ENCODE data around the gene CMTM5. TPM values are rescaled to one million over a fixed set of nuclear protein-coding genes. Genes with fewer than 3 reads are reported as not detected.
"Not testable (repeated sequence)": the region's sequence is repeated elsewhere in the genome, so short reads cannot be mapped to it uniquely, and the experiment has no call there.

Gene CMTM5
- total and polyA plus RNA-seq, 10 donors = 1.3 to 13.0 (median 4.1) TPM

GRCh38 chr14:23399136-23399535 lies 22.3 kb downstream of the CMTM5 start:
- intact Hi-C loops (cut with DNase I; ENCODE audit: low total_unique reads) = no loop called here
- Histone ChIP-seq H3K4me3 (no peak overlapping the region), H3K27ac (no peak overlapping the region), H3K27me3 (replicated peaks in 1 of 7) (peaks cover 0 to 12% (median 0%) of the 10 kb centered on the region in 7 donors), H3K4me1 (no peaks in the 10 kb centered on the region), H3K36me3 (no peaks in the 10 kb centered on the region), H3K9me3 (no peaks in the 10 kb centered on the region)
- no peak for TF ChIP-seq POLR2AphosphoS5 (IDR thresholded peaks at IDR 0.05)
- TF ChIP-seq CTCF (IDR thresholded peaks at IDR 0.05 in 8 of 11, conservative IDR thresholded peaks at IDR 0.05 in 3 of 11) = no peak
- TF ChIP-seq POLR2A (IDR thresholded peaks at IDR 0.05) = no peak
- WGBS, 5 donors = 74 to 88% (median 79%) methylated on average over 3 of the region's 3 CpGs
- DNase-seq = no peak

- Histone ChIP-seq H3K4me1 (no peaks in the 10 kb centered on the region), H3K27ac (no peak overlapping the region), H3K9me3 (no peaks in the 10 kb centered on the region), H3K36me3 (no peaks in the 10 kb centered on the region), H3K4me3 (no peak overlapping the region), H3K27me3 (replicated peaks in 1 of 7) (peaks cover 0 to 16% (median 0%) of the 10 kb centered on the region in 7 donors)
- 78 to 91% (median 85%) methylated on average over 6 of the region's 6 CpGs for WGBS, 5 donors
- no peak for DNase-seq
- TF ChIP-seq POLR2AphosphoS5 (IDR thresholded peaks at IDR 0.05) (no peak), CTCF (IDR thresholded peaks at IDR 0.05 in 8 of 11, conservative IDR thresholded peaks at IDR 0.05 in 3 of 11) (no peak), POLR2A (IDR thresholded peaks at IDR 0.05) (no peak)
- intact Hi-C loops (cut with DNase I; ENCODE audit: low total_unique reads) = no loop called here
These were observed 22.7 kb downstream of the CMTM5 start for GRCh38 chr14:23399591-23399990.

- DNase-seq; H3K27ac ChIP-seq; H3K4me1 ChIP-seq; H3K36me3 ChIP-seq; intact Hi-C loops (cut with DNase I; ENCODE audit: low total_unique reads); H3K4me3 ChIP-seq; H3K9me3 ChIP-seq: not testable (repeated sequence)
- peaks cover 0 to 27% (median 0%) of the 10 kb centered on the region in 7 donors for H3K27me3 ChIP-seq (replicated peaks in 1 of 7)
- 72 to 81% (median 77%) methylated on average over 12 to 16 of the region's 16 CpGs for WGBS, 5 donors
These were observed 23.8 kb downstream of the CMTM5 start for GRCh38 chr14:23400496-23401149.

GRCh38 chr14:23401291-23401690 lies 24.4 kb downstream of the CMTM5 start:
- no peak for DNase-seq
- WGBS, 5 donors = 61 to 80% (median 70%) methylated on average over 4 of the region's 4 CpGs
- H3K4me3 ChIP-seq = no peak overlapping the region
- H3K27ac ChIP-seq = no peak overlapping the region
- no peaks in the 10 kb centered on the region for H3K36me3 ChIP-seq
- intact Hi-C loops (cut with DNase I; ENCODE audit: low total_unique reads) = no loop called here
- H3K27me3 ChIP-seq (replicated peaks in 1 of 7) = peaks cover 0 to 33% (median 0%) of the 10 kb centered on the region in 7 donors
- TF ChIP-seq POLR2AphosphoS5 (IDR thresholded peaks at IDR 0.05) (no peak), CTCF (IDR thresholded peaks at IDR 0.05 in 8 of 11, conservative IDR thresholded peaks at IDR 0.05 in 3 of 11) (no peak), POLR2A (IDR thresholded peaks at IDR 0.05) (no peak)
- no peaks in the 10 kb centered on the region for H3K9me3 ChIP-seq
- no peaks in the 10 kb centered on the region for H3K4me1 ChIP-seq

Data from spleen (tissue), 11 donors.